ENCODE data around the gene C7orf33. TPM values are rescaled to one million over a fixed set of nuclear protein-coding genes. Genes with fewer than 3 reads are reported as not detected.
"Not testable (repeated sequence)": the region's sequence is repeated elsewhere in the genome, so short reads cannot be mapped to it uniquely, and the experiment has no call there.

C7orf33 gene
- total RNA-seq, 1 donor from 2014 or later, result not detected

DNA sequence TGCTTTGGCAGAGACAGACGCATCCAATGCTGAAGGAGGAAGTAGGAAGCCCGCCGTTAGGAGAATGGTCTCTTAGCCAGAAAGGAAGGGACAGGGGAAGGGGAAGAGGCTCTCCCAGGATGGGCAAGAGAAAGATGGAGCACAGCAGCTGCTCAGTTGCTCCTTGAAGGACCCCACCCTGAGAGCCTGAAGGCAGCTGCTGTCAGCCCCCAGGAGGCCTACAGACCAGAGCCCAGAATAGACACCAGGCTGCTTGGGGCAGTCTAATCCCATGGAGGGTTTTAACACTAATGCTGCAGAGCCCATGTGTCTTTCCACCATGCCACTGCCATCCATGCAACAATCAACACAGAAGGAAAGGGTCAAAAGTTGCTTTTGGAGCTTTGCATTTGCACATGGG is 3.5 kb upstream of the C7orf33 start:
- no peaks in the 10 kb centered on the region for H3K36me3 Mint-ChIP-seq (ENCODE audit: low read depth)
- H3K4me3 Mint-ChIP-seq (ENCODE audit: unreplicated experiment), result no peak overlapping the region
- no peaks in the 10 kb centered on the region for H3K4me1 Mint-ChIP-seq (ENCODE audit: low read depth)
- H3K27me3 Mint-ChIP-seq (ENCODE audit: low read depth), result peaks cover 63% of the 10 kb centered on the region
- H3K27ac Mint-ChIP-seq (ENCODE audit: unreplicated experiment), result no peak overlapping the region
- no peak for DNase-seq (ENCODE audit: low spot score)
- TF ChIP-seq, protein P1, sequence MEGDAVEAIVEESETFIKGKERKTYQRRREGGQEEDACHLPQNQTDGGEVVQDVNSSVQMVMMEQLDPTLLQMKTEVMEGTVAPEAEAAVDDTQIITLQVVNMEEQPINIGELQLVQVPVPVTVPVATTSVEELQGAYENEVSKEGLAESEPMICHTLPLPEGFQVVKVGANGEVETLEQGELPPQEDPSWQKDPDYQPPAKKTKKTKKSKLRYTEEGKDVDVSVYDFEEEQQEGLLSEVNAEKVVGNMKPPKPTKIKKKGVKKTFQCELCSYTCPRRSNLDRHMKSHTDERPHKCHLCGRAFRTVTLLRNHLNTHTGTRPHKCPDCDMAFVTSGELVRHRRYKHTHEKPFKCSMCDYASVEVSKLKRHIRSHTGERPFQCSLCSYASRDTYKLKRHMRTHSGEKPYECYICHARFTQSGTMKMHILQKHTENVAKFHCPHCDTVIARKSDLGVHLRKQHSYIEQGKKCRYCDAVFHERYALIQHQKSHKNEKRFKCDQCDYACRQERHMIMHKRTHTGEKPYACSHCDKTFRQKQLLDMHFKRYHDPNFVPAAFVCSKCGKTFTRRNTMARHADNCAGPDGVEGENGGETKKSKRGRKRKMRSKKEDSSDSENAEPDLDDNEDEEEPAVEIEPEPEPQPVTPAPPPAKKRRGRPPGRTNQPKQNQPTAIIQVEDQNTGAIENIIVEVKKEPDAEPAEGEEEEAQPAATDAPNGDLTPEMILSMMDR (IDR thresholded peaks at IDR 0.05), result no peak
- H3K9me3 Mint-ChIP-seq (ENCODE audit: low read depth), result no peaks in the 10 kb centered on the region

DNA sequence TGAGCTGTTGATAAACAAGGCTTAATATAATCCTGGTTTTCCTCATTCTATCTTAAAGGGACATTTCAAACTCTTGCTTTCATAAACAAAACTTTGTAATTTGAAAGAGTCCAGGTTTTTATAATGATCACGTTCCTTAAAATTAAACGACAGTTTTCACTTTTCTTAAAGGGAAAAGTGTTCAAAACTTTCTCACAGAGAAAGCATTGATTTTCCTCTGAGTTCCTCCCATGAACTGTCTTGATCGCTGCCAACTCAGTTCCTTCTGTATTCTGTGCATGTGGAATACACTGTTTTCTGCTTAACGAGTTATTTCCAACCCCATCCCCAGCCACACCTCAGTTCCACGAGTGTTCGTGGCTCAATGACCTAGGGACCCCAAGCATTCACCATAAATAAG is 2.4 kb upstream of the C7orf33 start:
- peaks cover 66% of the 10 kb centered on the region for H3K27me3 Mint-ChIP-seq (ENCODE audit: low read depth)
- no peaks in the 10 kb centered on the region for H3K4me1 Mint-ChIP-seq (ENCODE audit: low read depth)
- H3K4me3 Mint-ChIP-seq (ENCODE audit: unreplicated experiment), result no peak overlapping the region

DNA sequence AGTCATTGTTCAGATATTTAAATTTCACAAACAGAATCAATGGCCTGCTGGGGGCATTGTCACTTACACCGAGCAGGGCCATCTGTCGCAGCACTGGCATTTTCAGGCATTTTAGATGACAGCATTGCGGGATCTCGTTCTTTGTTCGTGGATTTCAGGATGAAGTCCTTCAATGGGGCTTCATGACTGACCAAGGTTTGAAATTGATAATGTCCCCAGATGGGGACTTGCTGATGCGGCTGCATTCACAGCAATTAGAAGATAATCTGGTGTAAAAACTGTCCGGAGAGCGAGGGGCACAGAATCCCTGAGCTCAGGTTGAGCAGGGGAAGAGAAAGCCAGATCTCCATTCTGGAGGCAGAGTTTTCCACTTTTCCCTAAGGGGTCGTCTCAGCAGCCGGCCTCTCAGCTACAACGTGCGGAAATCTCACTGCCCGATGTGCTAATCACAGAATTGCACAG is 1.9 kb upstream of the C7orf33 start:
- no peaks in the 10 kb centered on the region for H3K9me3 Mint-ChIP-seq (ENCODE audit: low read depth)
- H3K27ac Mint-ChIP-seq (ENCODE audit: unreplicated experiment), result no peak overlapping the region
- H3K4me1 Mint-ChIP-seq (ENCODE audit: low read depth), result no peaks in the 10 kb centered on the region
- H3K4me3 Mint-ChIP-seq (ENCODE audit: unreplicated experiment), result no peak overlapping the region
- no peak for DNase-seq (ENCODE audit: low spot score)
- TF ChIP-seq, protein P1 (IDR thresholded peaks at IDR 0.05), result no peak
- H3K36me3 Mint-ChIP-seq (ENCODE audit: low read depth), result no peaks in the 10 kb centered on the region
- peaks cover 64% of the 10 kb centered on the region for H3K27me3 Mint-ChIP-seq (ENCODE audit: low read depth)

More for the DNA sequence above, 2.4 kb upstream of the C7orf33 start:
- no peak for DNase-seq (ENCODE audit: low spot score)
- TF ChIP-seq, protein P1 (IDR thresholded peaks at IDR 0.05), result no peak
- no peaks in the 10 kb centered on the region for H3K36me3 Mint-ChIP-seq (ENCODE audit: low read depth)
- no peaks in the 10 kb centered on the region for H3K9me3 Mint-ChIP-seq (ENCODE audit: low read depth)
- no peak overlapping the region for H3K27ac Mint-ChIP-seq (ENCODE audit: unreplicated experiment)

DNA sequence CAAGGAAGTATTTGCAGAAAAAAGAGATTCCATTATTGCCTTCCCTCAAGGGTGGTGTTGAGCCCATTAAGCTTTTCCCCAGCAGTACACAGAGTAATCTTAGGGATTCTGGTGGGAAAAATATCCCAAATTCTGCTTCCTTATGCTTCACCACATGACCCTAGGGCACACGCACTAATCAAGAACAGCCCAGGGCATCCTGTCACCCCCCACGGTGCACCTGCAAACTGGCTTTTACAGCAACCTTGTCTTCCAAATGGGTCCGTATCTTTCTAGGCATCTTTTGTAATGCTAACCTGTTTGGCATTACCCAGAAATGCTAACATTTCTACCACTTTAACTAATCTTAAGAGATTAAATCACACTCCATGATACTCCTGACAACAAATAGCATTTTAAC is 926 bp upstream of the C7orf33 start:
- H3K4me3 Mint-ChIP-seq (ENCODE audit: unreplicated experiment), result no peak overlapping the region
- no peaks in the 10 kb centered on the region for H3K4me1 Mint-ChIP-seq (ENCODE audit: low read depth)
- DNase-seq (ENCODE audit: low spot score), result no peak
- no peaks in the 10 kb centered on the region for H3K36me3 Mint-ChIP-seq (ENCODE audit: low read depth)
- H3K9me3 Mint-ChIP-seq (ENCODE audit: low read depth), result no peaks in the 10 kb centered on the region
- H3K27ac Mint-ChIP-seq (ENCODE audit: unreplicated experiment), result no peak overlapping the region
- TF ChIP-seq, protein P1 (IDR thresholded peaks at IDR 0.05), result no peak
- peaks cover 59% of the 10 kb centered on the region for H3K27me3 Mint-ChIP-seq (ENCODE audit: low read depth)

DNA sequence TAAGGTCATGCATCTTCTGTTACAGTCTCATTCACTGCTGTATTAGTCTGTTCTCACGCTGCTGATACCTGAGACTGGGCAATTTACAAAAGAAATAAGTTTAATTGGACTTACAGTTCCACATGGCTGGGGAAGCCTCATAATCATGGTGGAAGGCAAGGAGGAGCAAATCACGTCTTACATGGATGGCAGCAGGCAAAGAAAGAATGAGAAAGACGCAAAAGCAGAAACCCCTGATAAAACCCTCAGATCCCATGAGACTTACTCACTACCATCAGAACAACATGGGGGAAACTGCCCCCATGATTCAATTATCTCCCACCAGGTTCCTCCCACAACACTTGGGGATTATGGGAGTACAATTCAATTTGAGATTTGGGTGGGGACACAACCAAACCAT is 5.8 kb downstream of the C7orf33 start:
- peaks cover 12% of the 10 kb centered on the region for H3K27me3 Mint-ChIP-seq (ENCODE audit: low read depth)
- H3K36me3 Mint-ChIP-seq (ENCODE audit: low read depth); DNase-seq (ENCODE audit: low spot score); H3K4me3 Mint-ChIP-seq (ENCODE audit: unreplicated experiment); H3K4me1 Mint-ChIP-seq (ENCODE audit: low read depth); H3K27ac Mint-ChIP-seq (ENCODE audit: unreplicated experiment); H3K9me3 Mint-ChIP-seq (ENCODE audit: low read depth): not testable (repeated sequence)

DNA sequence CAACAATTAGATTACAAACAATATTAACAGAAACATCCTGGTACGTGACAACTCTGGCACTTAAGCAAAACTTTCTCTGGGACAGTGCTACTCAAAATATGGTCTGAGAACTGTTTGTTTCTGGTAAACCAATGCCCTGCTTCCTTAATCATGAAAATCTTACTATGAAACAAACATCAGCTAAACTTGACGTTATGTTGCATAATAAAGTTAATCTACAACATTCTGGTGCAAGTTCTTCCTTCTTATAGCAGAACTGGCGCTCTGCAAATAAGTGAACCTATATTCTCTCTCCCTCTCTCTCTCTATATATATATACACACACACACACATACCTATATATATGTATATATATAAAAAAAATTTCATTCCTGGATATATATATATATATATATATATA is 7.8 kb downstream of the C7orf33 start:
- H3K9me3 Mint-ChIP-seq (ENCODE audit: low read depth), result peaks cover 7% of the 10 kb centered on the region
- H3K27me3 Mint-ChIP-seq (ENCODE audit: low read depth), result peaks cover 10% of the 10 kb centered on the region
- TF ChIP-seq, protein P1 (IDR thresholded peaks at IDR 0.05), result no peak
- H3K27ac Mint-ChIP-seq (ENCODE audit: unreplicated experiment), result no peak overlapping the region
- no peaks in the 10 kb centered on the region for H3K4me1 Mint-ChIP-seq (ENCODE audit: low read depth)
- H3K4me3 Mint-ChIP-seq (ENCODE audit: unreplicated experiment), result no peak overlapping the region
- no peaks in the 10 kb centered on the region for H3K36me3 Mint-ChIP-seq (ENCODE audit: low read depth)
- no peak for DNase-seq (ENCODE audit: low spot score)

Data from chondrocyte (in vitro differentiated cells).